Measurements from ENCODE around the gene GPC5. TPM values are rescaled to one million over a fixed set of nuclear protein-coding genes. Genes with fewer than 3 reads are reported as not detected.

The GPC5 gene
- total and polyA plus RNA-seq, 2 of the 8 experiments (the other 6 are each of a cell fraction or from before 2014, with no cell fraction given), result 0.20 to 0.39 TPM

DNA sequence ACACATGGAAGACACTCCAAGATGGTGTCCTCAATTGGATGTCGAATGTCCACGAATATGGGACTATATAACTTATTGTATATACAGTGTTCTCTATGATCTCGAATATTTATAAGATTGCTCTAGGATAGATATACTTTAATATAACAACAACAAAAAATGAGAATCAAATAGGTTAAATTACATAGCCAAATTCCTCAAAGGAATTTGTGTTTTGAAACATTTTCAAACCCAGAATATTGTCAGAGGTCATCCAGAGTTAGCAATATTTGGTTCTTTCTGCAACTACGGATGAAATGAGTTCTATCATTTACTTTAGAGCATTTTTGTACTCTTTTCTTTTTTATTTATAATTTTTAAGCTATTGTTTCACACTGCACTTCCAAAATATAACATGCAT lies 857.8 kb downstream of the GPC5 start (continued):
- TF ChIP-seq, protein P1, sequence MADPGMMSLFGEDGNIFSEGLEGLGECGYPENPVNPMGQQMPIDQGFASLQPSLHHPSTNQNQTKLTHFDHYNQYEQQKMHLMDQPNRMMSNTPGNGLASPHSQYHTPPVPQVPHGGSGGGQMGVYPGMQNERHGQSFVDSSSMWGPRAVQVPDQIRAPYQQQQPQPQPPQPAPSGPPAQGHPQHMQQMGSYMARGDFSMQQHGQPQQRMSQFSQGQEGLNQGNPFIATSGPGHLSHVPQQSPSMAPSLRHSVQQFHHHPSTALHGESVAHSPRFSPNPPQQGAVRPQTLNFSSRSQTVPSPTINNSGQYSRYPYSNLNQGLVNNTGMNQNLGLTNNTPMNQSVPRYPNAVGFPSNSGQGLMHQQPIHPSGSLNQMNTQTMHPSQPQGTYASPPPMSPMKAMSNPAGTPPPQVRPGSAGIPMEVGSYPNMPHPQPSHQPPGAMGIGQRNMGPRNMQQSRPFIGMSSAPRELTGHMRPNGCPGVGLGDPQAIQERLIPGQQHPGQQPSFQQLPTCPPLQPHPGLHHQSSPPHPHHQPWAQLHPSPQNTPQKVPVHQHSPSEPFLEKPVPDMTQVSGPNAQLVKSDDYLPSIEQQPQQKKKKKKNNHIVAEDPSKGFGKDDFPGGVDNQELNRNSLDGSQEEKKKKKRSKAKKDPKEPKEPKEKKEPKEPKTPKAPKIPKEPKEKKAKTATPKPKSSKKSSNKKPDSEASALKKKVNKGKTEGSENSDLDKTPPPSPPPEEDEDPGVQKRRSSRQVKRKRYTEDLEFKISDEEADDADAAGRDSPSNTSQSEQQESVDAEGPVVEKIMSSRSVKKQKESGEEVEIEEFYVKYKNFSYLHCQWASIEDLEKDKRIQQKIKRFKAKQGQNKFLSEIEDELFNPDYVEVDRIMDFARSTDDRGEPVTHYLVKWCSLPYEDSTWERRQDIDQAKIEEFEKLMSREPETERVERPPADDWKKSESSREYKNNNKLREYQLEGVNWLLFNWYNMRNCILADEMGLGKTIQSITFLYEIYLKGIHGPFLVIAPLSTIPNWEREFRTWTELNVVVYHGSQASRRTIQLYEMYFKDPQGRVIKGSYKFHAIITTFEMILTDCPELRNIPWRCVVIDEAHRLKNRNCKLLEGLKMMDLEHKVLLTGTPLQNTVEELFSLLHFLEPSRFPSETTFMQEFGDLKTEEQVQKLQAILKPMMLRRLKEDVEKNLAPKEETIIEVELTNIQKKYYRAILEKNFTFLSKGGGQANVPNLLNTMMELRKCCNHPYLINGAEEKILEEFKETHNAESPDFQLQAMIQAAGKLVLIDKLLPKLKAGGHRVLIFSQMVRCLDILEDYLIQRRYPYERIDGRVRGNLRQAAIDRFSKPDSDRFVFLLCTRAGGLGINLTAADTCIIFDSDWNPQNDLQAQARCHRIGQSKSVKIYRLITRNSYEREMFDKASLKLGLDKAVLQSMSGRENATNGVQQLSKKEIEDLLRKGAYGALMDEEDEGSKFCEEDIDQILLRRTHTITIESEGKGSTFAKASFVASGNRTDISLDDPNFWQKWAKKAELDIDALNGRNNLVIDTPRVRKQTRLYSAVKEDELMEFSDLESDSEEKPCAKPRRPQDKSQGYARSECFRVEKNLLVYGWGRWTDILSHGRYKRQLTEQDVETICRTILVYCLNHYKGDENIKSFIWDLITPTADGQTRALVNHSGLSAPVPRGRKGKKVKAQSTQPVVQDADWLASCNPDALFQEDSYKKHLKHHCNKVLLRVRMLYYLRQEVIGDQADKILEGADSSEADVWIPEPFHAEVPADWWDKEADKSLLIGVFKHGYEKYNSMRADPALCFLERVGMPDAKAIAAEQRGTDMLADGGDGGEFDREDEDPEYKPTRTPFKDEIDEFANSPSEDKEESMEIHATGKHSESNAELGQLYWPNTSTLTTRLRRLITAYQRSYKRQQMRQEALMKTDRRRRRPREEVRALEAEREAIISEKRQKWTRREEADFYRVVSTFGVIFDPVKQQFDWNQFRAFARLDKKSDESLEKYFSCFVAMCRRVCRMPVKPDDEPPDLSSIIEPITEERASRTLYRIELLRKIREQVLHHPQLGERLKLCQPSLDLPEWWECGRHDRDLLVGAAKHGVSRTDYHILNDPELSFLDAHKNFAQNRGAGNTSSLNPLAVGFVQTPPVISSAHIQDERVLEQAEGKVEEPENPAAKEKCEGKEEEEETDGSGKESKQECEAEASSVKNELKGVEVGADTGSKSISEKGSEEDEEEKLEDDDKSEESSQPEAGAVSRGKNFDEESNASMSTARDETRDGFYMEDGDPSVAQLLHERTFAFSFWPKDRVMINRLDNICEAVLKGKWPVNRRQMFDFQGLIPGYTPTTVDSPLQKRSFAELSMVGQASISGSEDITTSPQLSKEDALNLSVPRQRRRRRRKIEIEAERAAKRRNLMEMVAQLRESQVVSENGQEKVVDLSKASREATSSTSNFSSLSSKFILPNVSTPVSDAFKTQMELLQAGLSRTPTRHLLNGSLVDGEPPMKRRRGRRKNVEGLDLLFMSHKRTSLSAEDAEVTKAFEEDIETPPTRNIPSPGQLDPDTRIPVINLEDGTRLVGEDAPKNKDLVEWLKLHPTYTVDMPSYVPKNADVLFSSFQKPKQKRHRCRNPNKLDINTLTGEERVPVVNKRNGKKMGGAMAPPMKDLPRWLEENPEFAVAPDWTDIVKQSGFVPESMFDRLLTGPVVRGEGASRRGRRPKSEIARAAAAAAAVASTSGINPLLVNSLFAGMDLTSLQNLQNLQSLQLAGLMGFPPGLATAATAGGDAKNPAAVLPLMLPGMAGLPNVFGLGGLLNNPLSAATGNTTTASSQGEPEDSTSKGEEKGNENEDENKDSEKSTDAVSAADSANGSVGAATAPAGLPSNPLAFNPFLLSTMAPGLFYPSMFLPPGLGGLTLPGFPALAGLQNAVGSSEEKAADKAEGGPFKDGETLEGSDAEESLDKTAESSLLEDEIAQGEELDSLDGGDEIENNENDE (IDR thresholded peaks at IDR 0.05; ENCODE audit: insufficient replicate concordance, low read length), result no peak
- no peak for TF ChIP-seq CBX8 (IDR thresholded peaks at IDR 0.05; ENCODE audit: borderline replicate concordance, low read depth, low read length)
- no peak for TF ChIP-seq CEBPB (IDR thresholded peaks at IDR 0.05; ENCODE audit: low read depth, low read length)
- TF ChIP-seq SP2 (IDR thresholded peaks at IDR 0.05; ENCODE audit: low read length), result no peak
- TF ChIP-seq POLR2A (IDR thresholded peaks at IDR 0.05; ENCODE audit: control extremely low read depth in 1 of 2, low read depth in 2 of 2, low read length in 2 of 2), result no peak
- no peak for TF ChIP-seq POU5F1 (IDR thresholded peaks at IDR 0.05; ENCODE audit: low read depth, low read length)

Data from H1 (cell line).